Fibroblast of skin of left quadriceps (primary cell): ENCODE data around the gene LIMCH1.
"Not testable (repeated sequence)": the region's sequence is repeated elsewhere in the genome, so short reads cannot be mapped to it uniquely, and the experiment has no call there.

Source experiments
- DNase-seq, 2 experiments: peaks; one replicate each; pipeline ENCODE4 v3.0.0-alpha.2; 2013; ENCODE audit warnings: low read depth in 2 of 2

LIMCH1 gene

GRCh38 chr4:41727861-41728572 lies 190.1 kb downstream of the LIMCH1 start:
- no peak for DNase-seq

- no peak for DNase-seq
Observed at GRCh38 chr4:41728573-41728913, 190.6 kb downstream of the LIMCH1 start.

- DNase-seq, result no peak
Observed at GRCh38 chr4:41731569-41732126, 193.7 kb downstream of the LIMCH1 start.

GRCh38 chr4:41734371-41734770 lies 196.4 kb downstream of the LIMCH1 start:
- no peak for DNase-seq

- not testable (repeated sequence) for DNase-seq
Observed at GRCh38 chr4:41737491-41737890, 199.5 kb downstream of the LIMCH1 start.

- no peak for DNase-seq
Observed at GRCh38 chr4:41741354-41741753, 203.4 kb downstream of the LIMCH1 start.

GRCh38 chr4:41744572-41745291 lies 206.8 kb downstream of the LIMCH1 start:
- DNase-seq, result no peak

GRCh38 chr4:41745292-41746024 lies 207.5 kb downstream of the LIMCH1 start:
- DNase-seq, result no peak

- no peak for DNase-seq
Observed at GRCh38 chr4:41746025-41746439, 208.1 kb downstream of the LIMCH1 start.

- DNase-seq, result no peak
Observed at GRCh38 chr4:41746440-41747229, 208.7 kb downstream of the LIMCH1 start.

- DNase-seq, result no peak
Observed at GRCh38 chr4:41747230-41748055, 209.5 kb downstream of the LIMCH1 start.

GRCh38 chr4:41748074-41748570 lies 210.2 kb downstream of the LIMCH1 start:
- no peak for DNase-seq

GRCh38 chr4:41748571-41749475 lies 210.9 kb downstream of the LIMCH1 start, which contains the start of gene PHOX2B:
TSS of gene PHOX2B (minus strand) at chr4:41748725. CDS start at chr4:41748610, 115 bp downstream.
- no peak for DNase-seq

- DNase-seq, result no peak
Observed at GRCh38 chr4:41749631-41750039, 211.7 kb downstream of the LIMCH1 start.
